ENCODE data around the gene CTNNA1. TPM values are rescaled to one million over a fixed set of nuclear protein-coding genes. Genes with fewer than 3 reads are reported as not detected.

The CTNNA1 gene
- total RNA-seq, 1 donor from 2014 or later, result 116 TPM

DNA sequence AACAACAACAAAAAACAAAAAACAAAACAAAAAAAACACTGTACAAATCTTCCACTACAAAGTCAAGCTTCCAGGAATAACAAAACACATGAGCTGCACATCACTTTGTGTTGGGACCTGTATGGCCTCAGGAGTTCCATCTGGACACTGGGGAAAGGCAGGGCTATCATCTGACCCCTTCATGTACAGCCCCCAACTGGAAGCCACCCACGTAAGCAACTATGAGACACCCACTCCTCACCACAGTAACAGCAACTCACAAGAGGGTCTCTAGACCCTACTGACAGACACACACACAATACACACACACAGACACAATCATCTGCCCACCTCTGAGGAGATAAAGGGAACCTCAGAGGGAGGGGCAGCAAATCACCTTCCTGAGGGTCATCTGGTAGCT, 203.6 kb downstream of the CTNNA1 start:
- ATAC-seq, result no peak
- DNase-seq (ENCODE audit: low spot score), result no peak

DNA sequence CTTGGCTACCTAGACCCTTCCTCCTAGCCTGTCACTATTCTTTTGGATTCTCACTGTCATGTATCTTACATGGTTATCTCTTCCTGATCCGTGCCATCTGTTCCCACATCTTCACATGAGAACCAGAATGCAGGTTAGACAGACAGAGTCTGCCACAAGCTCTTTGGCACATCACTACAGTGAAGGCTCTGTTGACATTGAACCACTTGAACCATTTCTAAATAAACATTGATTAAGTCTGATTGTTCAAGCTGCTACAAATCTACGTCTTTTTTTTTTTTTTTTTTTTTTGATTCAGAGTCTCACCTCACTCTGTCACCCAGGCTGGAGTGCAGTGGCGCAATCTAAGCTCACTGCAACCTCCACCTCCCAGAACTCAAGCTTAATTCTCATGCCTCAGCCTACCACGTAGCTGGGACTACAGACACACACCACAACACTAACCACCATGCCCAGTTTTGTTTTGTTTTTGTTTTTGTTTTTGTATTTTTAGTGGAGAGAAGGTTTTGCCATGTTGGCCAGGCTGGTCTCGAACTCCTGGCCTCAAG, 207.0 kb downstream of the CTNNA1 start:
- DNase-seq (ENCODE audit: low spot score) (no peak), ATAC-seq (no peak)

DNA sequence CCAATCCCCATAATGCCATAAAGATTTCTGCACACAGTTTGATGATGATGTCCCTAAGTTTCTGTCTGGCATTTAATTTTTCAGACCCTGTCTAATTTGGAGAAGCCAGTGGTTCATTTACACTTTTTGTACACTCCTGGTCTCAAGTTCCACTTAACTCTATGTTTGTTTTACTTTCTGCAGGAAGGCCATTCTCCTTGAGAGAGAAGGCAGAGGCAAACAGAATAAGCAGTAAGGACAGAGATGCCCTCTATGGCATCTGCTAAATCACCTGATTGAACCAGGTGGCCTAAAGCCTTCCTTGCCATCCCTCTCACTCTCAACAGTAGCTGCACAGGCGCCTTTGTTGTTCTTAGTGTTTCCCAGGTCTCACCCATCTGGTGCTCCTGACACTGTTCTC, 208.0 kb downstream of the CTNNA1 start:
- DNase-seq (ENCODE audit: low spot score), result no peak
- no peak for ATAC-seq

DNA sequence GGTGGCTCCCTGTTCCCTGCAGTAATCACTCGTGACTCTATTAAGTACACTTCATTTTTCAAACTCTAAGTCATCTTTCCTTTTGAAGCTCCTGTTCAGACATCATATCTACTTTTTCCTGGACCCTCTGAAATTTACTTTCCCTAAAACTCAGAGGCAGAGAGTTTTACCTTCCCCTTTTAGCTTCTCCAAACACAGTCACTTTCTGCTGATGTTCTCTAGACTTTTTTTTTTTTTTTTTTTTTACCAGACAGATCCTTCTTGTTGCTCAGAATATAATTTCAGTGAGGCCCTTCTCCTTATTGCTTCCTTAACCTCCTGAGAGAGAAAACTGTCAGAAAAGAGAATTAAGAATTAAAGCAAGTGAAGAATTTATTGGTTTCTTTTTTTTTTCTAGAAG, 208.5 kb downstream of the CTNNA1 start:
- ATAC-seq, result no peak
- no peak for DNase-seq (ENCODE audit: low spot score)

DNA sequence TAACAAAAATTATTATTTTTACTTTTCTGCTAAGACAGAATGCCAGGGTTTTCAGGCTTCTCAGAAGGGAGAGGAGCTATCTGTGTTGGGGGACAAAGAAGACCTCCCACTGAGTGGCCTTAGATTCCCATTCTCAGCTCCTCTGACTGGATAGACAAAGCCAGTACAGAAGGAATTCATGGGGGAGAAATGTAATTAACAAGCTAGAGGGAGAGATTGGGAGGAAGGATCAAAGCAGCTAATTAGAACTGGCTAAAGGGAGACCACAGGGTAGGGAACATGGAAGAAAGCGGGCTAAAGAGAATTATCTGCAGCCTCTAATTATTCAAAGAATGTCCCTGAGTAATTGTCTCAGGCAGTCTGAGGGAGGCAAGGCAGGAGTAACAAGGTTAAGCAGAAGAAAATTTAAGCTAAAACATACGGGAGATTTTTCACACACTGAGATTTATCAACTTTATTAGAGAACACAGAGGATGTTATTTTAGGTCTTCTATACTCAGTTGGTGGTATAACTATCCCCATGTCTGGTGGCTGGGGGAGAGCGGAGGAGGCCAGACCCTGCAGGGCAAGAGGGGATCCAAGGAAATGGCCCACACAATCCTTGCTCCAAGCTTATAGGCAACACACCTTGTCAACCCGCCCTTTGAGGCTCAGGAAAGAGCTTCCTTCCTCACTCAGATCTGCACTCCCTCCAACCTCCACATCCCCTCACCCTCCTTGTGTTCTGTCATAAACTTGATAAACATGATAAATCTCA, 209.6 kb downstream of the CTNNA1 start:
- ATAC-seq (no peak), DNase-seq (ENCODE audit: low spot score) (no peak)

DNA sequence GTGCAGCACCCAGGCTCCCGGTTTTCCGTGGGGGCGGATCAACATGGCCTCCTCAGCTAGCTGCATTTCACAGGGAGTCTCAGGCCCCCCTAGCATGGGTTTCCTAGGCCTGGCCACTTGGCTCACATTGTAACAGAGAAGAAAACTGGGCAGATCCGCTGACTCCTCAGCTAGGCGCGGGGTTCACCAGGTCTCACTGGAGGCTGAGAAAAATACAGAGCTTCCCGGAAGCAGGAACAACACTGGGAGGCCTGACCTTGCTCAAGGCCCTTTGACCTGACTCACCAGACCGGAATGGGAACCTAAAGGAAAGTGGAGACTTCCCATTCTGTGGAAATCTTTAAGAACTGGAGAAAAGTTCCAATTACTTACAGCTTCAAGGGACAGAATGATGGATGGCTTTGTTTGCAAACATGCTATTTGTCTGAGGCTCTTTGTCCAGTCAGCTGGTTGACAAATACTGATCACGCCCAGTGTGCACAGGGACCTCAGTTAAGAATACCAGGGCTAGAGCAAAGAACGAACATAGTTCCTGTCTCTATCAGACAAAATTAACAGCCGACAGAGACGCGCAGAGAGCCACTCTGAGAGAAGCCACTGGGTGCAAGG, 210.6 kb downstream of the CTNNA1 start:
- DNase-seq (ENCODE audit: low spot score) (no peak), ATAC-seq (peak; percentile 51)

DNA sequence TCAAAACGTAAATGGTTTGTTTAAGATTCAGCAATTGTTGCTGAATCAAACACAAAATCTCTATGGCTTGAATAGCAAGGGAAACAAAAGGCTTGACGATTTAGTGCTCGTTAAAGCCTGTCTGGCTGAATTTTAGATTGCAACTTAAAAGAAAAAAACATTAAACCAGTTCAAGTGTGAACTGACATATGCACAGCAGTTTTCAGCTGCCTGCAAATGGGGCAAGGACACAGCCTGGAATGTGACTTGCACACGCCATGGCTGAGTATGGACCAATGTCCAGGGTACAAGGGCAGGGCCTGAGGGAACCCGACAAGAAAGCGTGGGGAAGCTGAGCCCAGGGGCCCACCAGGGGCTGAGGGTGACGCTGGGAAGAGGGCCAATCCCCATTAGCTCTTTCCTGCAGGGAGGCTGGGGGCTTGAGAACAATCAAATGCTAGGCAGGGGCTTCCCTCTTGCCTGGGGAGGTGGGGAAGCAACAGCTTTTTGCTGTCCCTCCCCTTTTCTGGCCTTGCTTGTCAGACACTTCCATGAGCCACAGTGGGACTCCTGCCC, 211.5 kb downstream of the CTNNA1 start:
- DNase-seq (ENCODE audit: low spot score) (no peak), ATAC-seq (no peak)

DNA sequence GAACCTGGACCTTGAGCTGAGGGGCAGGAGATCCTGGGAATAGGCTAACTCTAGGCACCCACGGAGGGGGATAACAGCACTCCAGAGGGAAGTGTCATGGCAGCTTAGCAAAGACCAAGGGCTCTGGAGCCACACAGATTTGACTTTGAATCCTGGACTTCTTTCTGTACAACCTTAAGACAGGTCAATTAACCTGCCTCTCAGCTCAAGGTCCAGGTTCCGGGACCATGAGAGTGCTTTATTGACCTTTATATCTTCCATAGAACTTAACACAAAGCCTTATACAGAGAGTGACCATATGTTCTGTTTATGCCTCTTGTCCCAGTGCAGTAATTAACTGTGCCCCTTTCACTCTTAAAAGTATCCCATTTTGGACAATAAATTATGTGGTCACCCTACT, 212.4 kb downstream of the CTNNA1 start:
- ATAC-seq (no peak), DNase-seq (ENCODE audit: low spot score) (no peak)

DNA sequence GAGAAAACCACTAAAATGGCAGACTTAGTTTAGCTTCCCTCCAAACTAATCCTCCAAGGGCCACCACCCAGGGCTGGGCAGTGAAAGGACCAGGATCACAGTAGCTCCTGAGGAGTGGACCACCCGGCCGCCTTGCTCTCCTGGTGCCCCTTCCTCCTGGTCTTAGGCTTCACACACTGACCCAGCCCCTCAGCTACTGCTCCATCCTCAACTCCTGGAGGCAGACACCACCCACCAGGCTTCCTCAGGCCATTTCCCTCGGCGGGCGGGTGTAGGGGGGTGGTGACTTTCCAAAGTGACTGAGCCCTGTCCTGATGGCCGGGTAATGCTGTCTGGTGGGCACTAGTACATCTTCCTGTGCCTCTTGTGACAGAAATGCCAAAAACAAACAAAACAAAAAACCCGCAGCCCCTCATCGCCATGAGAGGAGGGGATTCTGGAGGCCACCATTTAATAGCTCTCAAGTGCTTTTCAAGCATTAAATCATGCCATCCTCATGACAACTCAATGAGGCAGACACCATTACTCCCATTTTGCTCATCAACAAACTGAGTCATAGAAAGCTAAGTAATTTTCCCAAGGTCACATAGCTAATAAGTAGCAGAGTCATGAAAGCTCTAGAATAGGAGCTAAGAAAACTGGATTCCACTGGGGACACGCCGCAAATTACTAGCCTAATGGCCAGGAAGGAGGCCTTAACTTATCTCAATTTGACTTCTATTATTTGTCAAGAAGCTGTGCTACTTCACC, 213.2 kb downstream of the CTNNA1 start:
- ATAC-seq, result no peak
- no peak for DNase-seq (ENCODE audit: low spot score)

DNA sequence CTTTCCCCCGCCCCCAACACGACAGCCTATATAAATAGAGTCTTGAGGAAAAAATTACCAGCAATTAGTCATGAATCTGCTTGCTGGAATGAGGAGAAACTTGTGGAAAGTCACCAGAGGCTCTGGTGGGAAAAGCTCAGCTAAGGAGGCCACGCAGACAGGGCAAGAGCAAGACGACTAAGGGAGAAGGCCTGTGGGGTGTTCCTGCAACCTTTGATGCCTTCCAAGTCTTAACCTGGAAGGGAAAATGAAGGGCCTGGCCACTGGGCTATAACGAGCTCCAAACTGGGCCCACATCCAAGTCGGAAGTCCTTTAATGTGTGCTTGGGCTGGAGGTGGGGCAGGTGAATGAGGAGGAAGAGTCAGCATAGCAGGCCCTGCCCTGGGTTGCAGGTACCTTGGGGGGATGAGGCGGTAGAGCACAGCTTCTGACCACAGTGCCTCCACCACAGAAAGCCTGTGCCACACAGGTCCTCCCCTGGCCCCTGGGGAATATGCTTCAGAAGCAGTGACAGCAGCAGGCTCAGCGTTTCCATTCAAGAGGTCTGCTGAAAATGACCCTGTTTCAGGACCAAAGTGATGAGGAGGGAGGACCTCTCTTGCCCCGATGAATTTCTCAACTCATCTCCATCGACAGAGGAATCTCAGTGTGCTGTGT, 214.7 kb downstream of the CTNNA1 start:
- no peak for DNase-seq (ENCODE audit: low spot score)
- no peak for ATAC-seq

DNA sequence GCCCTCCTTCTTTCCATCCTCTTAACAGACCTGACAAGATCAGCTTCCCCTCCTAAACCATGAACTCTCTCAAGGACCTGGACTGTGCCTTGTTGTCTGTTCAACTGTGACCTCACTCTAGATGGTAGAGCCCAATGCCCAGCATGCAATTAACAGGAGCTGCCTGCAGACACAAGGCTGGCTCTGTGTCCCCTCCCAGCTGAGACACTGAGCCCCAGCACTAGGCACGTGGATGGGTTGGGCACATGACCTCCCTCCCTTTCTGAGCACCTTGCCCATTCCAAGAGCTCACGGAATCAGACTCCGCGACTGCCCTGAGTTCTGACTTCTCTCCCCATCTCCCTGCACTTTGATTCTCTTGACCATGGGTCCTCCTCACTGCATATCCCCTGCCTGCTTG, 215.4 kb downstream of the CTNNA1 start:
- DNase-seq (ENCODE audit: low spot score) (no peak), ATAC-seq (no peak)

DNA sequence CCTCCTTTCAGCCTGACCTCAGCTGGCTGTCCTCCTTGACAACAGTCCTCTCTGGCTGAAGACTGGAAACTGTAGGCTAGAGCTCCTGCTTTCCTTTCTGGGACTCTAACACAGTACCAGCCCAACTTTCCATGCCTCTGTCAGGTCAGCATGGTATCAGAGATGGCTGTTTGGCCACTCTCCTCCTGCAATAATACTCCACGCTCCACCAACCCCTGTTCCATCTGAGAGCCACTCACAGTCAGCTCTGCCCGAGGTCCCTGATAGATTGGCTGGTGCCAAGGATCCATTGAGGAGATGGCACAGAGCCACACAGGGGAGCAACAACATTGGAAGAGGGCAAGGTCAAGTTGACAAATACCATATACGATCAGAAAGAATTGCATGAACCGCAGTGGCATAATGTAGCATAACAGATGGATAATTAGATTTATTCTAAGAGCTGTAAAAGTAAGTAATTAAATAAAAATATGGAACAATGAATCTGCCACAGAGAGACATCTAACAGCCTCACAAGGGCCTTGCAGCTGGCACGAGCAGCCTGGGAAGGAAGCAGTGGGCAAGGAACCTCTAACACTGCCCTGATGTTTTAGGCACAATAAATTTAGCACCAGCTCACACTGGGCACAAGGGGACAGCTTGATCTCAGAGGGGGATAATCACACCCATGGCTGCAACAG, 216.2 kb downstream of the CTNNA1 start:
- DNase-seq (ENCODE audit: low spot score), result no peak
- ATAC-seq, result no peak

DNA sequence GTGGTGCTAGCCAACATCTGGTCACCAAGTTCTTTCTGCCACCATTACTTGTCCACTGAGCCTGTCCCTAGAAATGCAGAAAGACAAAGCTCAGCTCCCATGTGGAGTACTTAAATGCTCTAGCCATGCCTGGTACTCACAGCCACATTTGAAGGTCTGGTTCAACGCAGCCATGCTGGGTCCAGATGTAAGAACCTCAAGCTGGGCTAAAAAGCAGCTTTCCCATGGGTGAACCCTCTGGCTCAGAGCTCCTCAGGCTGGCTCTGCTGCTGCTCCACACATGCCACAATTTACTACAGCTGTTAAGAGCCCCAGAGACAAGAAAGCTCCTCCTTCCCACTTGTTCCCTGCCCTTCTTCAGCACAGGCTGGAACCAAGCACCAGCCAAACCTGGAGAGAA, 219.0 kb downstream of the CTNNA1 start:
- no peak for ATAC-seq
- peak; percentile 15 for DNase-seq (ENCODE audit: low spot score)

DNA sequence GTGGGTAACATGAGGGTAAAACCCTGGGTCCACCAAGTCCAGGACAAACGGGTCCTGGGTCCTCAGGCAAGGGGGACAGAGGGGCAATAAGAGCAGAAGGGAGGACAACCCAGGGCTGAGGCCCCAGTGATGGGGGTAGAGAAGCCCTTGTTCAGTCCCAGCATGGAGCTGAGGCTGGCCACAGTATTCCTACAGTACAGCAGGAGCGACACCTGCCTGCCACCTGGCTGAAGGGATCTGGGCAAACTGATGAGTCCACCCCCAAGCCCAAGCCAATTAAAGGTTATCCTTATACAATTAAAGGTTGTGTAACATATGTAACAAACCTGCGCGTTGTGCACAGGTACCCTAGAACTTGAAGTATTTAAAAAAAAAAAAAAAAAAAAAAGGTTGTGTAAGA, 219.6 kb downstream of the CTNNA1 start:
- DNase-seq (ENCODE audit: low spot score), result peak; percentile 14
- no peak for ATAC-seq

DNA sequence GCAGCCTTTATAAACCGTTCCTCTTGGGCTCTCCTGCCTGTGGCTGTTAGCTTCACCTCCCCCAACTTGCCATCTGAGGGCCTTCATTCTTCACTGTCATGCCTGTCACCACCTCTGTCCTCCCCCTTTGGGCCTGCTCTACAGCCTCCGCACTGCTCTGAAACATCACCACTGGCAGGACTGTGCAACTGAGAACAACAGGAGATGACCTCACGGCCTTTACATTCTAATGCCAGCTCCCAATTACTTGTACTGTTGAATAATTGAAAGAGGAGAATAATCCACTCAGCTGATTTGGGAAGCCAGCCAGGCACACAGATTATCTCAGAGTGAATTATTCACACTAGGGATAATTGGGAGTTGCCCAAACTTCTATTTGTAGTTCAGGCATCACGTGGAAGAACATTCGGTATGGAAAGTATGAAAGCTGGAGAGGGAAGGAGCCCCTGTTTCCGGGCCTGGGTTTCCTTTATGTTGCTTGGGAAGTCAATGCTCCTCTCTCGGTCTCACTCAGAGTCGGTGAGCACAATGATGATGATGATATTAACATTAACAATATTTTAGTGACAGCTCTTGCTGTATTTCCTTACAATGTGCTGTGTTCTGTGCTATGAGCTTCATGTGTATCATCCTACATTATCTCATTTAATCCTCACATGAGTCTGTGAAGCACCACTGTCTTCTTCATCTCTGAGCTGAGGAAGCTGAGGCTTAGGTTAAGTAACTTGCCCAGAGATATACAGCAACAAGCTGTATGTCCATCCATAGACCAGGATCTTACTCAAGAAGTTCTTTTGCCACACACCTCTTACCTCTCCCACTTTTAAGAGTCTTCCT, 221.2 kb downstream of the CTNNA1 start:
- DNase-seq (ENCODE audit: low spot score), result peak; percentile 42
- peak; percentile 27 for ATAC-seq

DNA sequence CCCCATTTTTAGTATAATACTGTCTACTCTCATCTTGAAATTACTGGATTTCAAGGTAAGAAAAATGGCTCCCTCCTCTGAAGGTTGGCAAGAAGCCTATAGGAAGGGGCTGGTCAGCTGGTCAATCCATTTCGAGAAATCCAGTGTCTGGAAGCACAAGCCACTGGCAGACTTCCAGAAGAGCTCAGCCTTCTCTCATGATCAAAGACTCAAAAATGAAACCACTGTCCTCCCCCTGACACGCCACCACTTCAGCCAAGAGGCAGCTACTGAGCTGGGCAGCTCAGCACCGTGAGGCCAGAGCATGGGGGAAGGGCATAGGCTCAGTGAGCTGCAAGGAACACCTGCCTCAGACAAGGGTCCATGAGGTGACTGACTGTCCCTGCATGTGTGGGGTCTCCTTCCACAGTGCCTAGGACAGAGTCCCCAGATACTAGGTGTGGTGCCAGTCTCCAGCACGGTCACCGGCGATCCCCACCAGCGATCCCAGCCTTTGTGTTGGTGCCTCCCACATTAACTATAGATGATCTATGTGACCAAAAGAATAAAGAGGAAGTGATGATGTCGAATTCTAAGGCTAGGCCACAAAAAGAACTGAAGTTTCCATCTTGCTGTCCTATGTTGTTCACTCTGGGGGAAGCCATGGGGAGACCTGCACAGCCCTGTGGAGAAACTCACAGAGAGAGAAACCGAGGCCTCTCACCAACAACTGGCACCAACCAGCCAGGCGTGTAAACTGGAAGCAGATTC, 222.0 kb downstream of the CTNNA1 start:
- ATAC-seq (peak; percentile 45), DNase-seq (ENCODE audit: low spot score) (peak; percentile 45)

DNA sequence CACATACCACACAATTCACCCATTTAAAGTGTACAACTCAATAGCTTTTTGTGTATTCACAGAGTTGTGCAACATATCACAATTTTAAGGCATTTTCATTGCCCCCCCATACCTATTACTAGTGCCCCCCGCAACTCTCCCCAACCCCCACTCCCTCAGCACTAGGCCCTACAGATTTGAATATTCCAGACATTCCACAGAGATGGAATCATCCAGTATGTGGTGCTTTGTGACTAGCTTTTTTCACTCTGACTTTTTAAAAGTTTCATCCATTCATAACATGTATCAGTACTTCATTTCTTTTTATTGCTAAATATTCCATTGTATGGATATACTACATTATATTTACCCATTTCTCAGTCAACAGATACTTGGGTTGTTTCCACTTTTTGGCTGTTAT, 224.9 kb downstream of the CTNNA1 start:
- no peak for ATAC-seq

DNA sequence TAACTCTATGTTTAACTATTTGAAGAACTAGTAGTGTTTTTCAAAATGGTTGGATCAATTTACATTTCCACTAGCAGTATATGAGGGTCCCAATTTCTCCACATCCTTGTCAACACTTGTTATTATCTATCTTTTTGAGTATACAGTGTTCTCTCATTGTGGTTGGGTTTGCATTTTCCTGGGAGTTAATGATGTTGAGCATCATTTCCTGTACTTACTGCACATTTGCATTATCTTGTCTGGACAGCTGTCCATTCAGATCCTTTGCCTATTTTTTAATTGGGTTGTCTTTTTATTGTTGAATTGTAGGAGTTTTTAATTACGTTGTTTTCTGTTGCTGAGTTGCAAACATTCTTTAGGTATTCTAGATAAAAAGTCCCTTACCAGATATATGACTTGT, 225.4 kb downstream of the CTNNA1 start:
- ATAC-seq, result no peak

More for the DNA sequence above, 224.9 kb downstream of the CTNNA1 start:
- DNase-seq (ENCODE audit: low spot score), result no peak

More for the DNA sequence above, 225.4 kb downstream of the CTNNA1 start:
- no peak for DNase-seq (ENCODE audit: low spot score)
